Osteocyte (in vitro differentiated cells): ENCODE measurements around the gene PRDM11. TPM values are rescaled to one million over a fixed set of nuclear protein-coding genes. Genes with fewer than 3 reads are reported as not detected.

Experiments
- DNase-seq: peaks from one replicate; pipeline ENCODE4 v3.0.0; 2021; ENCODE audit warnings: mixed read lengths; ENCODE audit not compliant: unreplicated experiment; ENCODE audit errors: extremely low spot score
- H3K27ac Mint-ChIP-seq: one replicate; pipeline ENCODE4 v1.8.0; 2021; ENCODE audit warnings: mild to moderate bottlenecking, mixed read lengths; ENCODE audit not compliant: unreplicated experiment
- H3K27me3 Mint-ChIP-seq: one replicate; pipeline ENCODE4 v1.8.0; 2021; ENCODE audit warnings: mixed read lengths; ENCODE audit not compliant: unreplicated experiment
- H3K36me3 Mint-ChIP-seq: one replicate; pipeline ENCODE4 v1.8.0; 2021; ENCODE audit warnings: mixed read lengths; ENCODE audit not compliant: unreplicated experiment
- H3K4me1 Mint-ChIP-seq: one replicate; pipeline ENCODE4 v1.8.0; 2021; ENCODE audit warnings: mixed read lengths; ENCODE audit not compliant: unreplicated experiment
- H3K4me3 Mint-ChIP-seq: one replicate; pipeline ENCODE4 v1.8.0; 2021; ENCODE audit warnings: mild to moderate bottlenecking, moderate library complexity, mixed read lengths; ENCODE audit not compliant: unreplicated experiment
- H3K9me3 Mint-ChIP-seq: one replicate; pipeline ENCODE4 v1.8.0; 2021; ENCODE audit warnings: mixed read lengths; ENCODE audit not compliant: unreplicated experiment
- total RNA-seq: library from RNA; stranded (reverse); gene quantifications from 2 replicates; pipeline ENCODE4 v1.2.1, GENCODE V29; 2021
- TF ChIP-seq, protein P1 (sequence below): fragments of 200-600 bp; sonication (generic); IDR thresholded peaks from 2 replicates; pipeline ENCODE4 v1.5.0; 2021; ENCODE audit warnings: antibody characterized with exemption, mild to moderate bottlenecking, moderate library complexity

The PRDM11 gene
- total RNA-seq, 1 donor from 2014 or later: 25.4 TPM

DNA sequence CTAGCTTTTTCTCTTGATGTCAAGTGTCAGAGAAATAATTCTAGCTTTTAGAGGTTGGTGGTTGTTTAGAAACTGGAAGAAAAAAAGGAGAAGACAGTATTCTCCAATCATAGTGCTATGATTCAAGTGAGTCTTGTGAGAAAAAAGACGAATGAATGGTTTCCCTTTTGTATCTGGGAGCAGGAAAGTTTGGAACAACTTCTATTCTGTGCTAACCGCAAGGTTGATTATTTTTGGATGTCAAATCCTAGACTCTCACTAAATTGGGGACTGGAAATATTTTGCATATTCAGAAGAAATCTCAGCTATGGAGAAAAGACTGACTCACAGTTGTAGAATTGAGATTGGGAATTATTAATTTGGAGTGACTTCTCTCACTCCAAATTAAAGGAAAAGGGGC lies 70.5 kb downstream of the PRDM11 start:
- H3K27me3 Mint-ChIP-seq: no peaks in the 10 kb centered on the region
- peaks cover 30% of the 10 kb centered on the region for H3K36me3 Mint-ChIP-seq

DNA sequence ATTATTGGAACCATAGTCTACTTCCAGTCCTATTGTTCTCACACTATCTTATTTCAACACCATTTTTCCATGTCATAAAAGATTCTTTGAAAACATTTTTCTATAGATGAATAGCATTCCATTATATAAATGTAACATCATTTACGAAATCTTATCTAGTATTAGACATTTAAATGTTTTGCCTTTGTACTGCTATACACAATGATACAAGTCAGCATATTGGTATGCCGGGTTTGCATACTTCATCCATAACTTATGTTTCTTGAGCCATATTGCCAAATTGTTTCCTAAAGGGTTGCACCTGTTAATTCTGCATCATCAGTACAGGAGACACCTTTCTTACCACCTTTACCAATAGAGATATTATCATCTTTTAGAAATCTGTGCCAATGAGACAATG lies 71.6 kb downstream of the PRDM11 start:
- no peaks in the 10 kb centered on the region for H3K27me3 Mint-ChIP-seq

More for the DNA sequence above, 70.5 kb downstream of the PRDM11 start:
- H3K27ac Mint-ChIP-seq: no peak overlapping the region
- H3K4me3 Mint-ChIP-seq: no peak overlapping the region
- no peak for DNase-seq
- H3K4me1 Mint-ChIP-seq: no peaks in the 10 kb centered on the region
- no peaks in the 10 kb centered on the region for H3K9me3 Mint-ChIP-seq
- TF ChIP-seq, protein P1, sequence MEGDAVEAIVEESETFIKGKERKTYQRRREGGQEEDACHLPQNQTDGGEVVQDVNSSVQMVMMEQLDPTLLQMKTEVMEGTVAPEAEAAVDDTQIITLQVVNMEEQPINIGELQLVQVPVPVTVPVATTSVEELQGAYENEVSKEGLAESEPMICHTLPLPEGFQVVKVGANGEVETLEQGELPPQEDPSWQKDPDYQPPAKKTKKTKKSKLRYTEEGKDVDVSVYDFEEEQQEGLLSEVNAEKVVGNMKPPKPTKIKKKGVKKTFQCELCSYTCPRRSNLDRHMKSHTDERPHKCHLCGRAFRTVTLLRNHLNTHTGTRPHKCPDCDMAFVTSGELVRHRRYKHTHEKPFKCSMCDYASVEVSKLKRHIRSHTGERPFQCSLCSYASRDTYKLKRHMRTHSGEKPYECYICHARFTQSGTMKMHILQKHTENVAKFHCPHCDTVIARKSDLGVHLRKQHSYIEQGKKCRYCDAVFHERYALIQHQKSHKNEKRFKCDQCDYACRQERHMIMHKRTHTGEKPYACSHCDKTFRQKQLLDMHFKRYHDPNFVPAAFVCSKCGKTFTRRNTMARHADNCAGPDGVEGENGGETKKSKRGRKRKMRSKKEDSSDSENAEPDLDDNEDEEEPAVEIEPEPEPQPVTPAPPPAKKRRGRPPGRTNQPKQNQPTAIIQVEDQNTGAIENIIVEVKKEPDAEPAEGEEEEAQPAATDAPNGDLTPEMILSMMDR: no peak

DNA sequence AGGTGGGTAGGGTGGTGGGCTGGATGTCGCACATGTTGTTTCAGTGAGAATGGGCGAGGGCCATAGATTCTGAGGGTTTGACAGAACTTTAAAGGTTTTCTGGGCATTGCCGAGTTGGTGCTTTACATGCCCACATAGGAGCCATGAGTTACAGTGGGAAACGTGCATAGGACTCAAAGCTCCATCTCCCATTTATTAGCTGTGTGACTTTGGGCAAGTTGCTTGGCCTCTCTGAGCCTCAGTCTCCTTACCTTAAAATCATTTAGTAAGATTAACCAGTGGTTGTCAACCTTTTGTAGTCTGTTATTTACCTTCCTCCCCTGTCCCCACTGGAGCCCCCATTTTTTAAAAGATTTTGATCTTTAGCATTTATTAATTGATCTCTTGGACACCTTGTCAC lies 72.3 kb downstream of the PRDM11 start:
- Mint-ChIP-seq H3K27me3 (no peaks in the 10 kb centered on the region), H3K9me3 (no peaks in the 10 kb centered on the region), H3K4me3 (no peak overlapping the region), H3K36me3 (peaks cover 25% of the 10 kb centered on the region), H3K4me1 (no peaks in the 10 kb centered on the region), H3K27ac (no peak overlapping the region)
- no peak for DNase-seq
- TF ChIP-seq, protein P1: no peak

More for the DNA sequence above, 71.6 kb downstream of the PRDM11 start:
- TF ChIP-seq, protein P1: no peak
- H3K9me3 Mint-ChIP-seq: no peaks in the 10 kb centered on the region
- DNase-seq: no peak
- H3K36me3 Mint-ChIP-seq: peaks cover 29% of the 10 kb centered on the region
- no peak overlapping the region for H3K27ac Mint-ChIP-seq
- no peak overlapping the region for H3K4me3 Mint-ChIP-seq
- no peaks in the 10 kb centered on the region for H3K4me1 Mint-ChIP-seq

DNA sequence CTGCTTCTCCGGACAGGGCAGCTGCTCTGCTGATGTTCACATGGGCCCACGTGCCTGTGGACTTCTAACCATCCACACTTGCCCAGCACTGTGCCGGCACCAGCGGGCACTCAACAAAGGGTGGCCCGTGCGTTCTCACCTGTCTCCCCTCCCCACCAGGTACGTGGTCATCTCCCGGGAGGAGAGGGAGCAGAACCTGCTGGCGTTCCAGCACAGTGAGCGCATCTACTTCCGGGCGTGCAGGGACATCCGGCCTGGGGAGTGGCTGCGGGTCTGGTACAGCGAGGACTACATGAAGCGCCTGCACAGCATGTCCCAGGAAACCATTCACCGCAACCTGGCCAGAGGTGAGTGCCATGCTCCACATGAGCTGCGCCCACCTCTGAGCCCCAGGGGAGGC lies 73.0 kb downstream of the PRDM11 start:
- H3K36me3 Mint-ChIP-seq: peaks cover 30% of the 10 kb centered on the region
- TF ChIP-seq, protein P1: no peak
- no peak for DNase-seq
- H3K4me3 Mint-ChIP-seq: no peak overlapping the region
- H3K27ac Mint-ChIP-seq: no peak overlapping the region
- no peaks in the 10 kb centered on the region for H3K27me3 Mint-ChIP-seq
- H3K4me1 Mint-ChIP-seq: no peaks in the 10 kb centered on the region
- H3K9me3 Mint-ChIP-seq: no peaks in the 10 kb centered on the region

DNA sequence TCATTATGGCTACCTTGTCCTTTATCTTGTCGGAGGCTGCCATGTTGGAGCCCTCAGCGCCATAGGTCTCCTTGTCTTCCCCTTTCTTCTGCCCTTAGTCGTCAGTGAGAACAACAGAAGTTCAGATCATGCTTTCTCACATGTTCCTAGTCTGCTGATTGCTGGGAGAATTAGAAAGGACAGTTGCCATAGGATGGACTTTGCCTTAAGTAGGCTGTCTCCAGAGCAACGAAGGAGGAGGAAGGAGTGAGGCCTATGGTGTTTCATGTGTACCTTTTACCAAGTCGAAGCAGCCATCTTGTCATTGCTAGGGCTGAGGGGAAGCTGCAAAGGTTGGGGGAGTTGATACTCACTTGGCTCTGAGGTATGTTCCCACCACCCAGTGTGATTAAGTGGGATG lies 77.1 kb downstream of the PRDM11 start:
- DNase-seq: no peak
- H3K36me3 Mint-ChIP-seq: peaks cover 40% of the 10 kb centered on the region
- no peaks in the 10 kb centered on the region for H3K27me3 Mint-ChIP-seq
- H3K4me1 Mint-ChIP-seq: no peaks in the 10 kb centered on the region
- TF ChIP-seq, protein P1: no peak
- H3K4me3 Mint-ChIP-seq: no peak overlapping the region
- no peak overlapping the region for H3K27ac Mint-ChIP-seq
- H3K9me3 Mint-ChIP-seq: no peaks in the 10 kb centered on the region
